GM23338 (cell line): ENCODE measurements around the gene CYB561D2. TPM values are rescaled to one million over a fixed set of nuclear protein-coding genes. Genes with fewer than 3 reads are reported as not detected.
A peak's percentile ranks its signal among the peaks of the same experiment; 100 is the strongest.

Source experiments
- ATAC-seq: fragments of 200-7000 bp; cut with Tn5 transposase; 3 replicates; pipeline ENCODE4 v1.9.1; 2020
- DNase-seq: peaks from one replicate; pipeline ENCODE4 v3.0.0-alpha.2; 2015; ENCODE audit warnings: low spot score
- H2AFZ ChIP-seq: fragments of 200-600 bp; sonication (generic); 2 replicates; pipeline ENCODE4 v1.8.0; 2016; ENCODE audit warnings: antibody characterized with exemption, mild to moderate bottlenecking, moderate library complexity
- H3F3A ChIP-seq: fragments of 200-600 bp; sonication (generic); replicated peaks from 2 replicates; pipeline ENCODE4 v1.8.0; 2017; ENCODE audit warnings: antibody characterized with exemption, mixed run types, low read depth
- H3K27ac ChIP-seq: fragments of 200-600 bp; sonication (generic); 2 replicates; pipeline ENCODE4 v1.6.1; 2016; ENCODE audit warnings: low read depth
- H3K27me3 ChIP-seq: fragments of 200-600 bp; sonication (generic); 2 replicates; pipeline ENCODE4 v1.8.0; 2016; ENCODE audit warnings: mild to moderate bottlenecking, mixed run types, moderate library complexity; ENCODE audit not compliant: insufficient read depth
- H3K36me3 ChIP-seq: fragments of 200-600 bp; sonication (generic); 2 replicates; pipeline ENCODE4 v1.8.0; 2016; ENCODE audit warnings: mild to moderate bottlenecking; ENCODE audit not compliant: insufficient read depth
- H3K4me1 ChIP-seq: fragments of 200-600 bp; sonication (generic); 2 replicates; pipeline ENCODE4 v1.8.0; 2016; ENCODE audit warnings: mild to moderate bottlenecking, moderate library complexity; ENCODE audit not compliant: insufficient read depth
- H3K4me2 ChIP-seq: fragments of 200-600 bp; sonication (generic); 2 replicates; pipeline ENCODE4 v1.7.1; 2017; ENCODE audit warnings: mixed run types
- H3K4me3 ChIP-seq: fragments of 200-600 bp; sonication (generic); 2 replicates; pipeline ENCODE4 v1.6.1; 2016; ENCODE audit warnings: mixed run types
- H3K79me2 ChIP-seq: fragments of 200-600 bp; sonication (generic); replicated peaks from 2 replicates; pipeline ENCODE4 v1.8.0; 2017; ENCODE audit warnings: mild to moderate bottlenecking; ENCODE audit not compliant: insufficient read depth
- H3K9me2 ChIP-seq: fragments of 200-600 bp; sonication (generic); 2 replicates; pipeline ENCODE4 v1.8.0; 2017; ENCODE audit not compliant: insufficient read depth
- H4K20me1 ChIP-seq: fragments of 200-600 bp; sonication (generic); replicated peaks from 2 replicates; pipeline ENCODE4 v1.8.0; 2017; ENCODE audit warnings: mild to moderate bottlenecking; ENCODE audit not compliant: insufficient read depth
- H3K27ac Mint-ChIP-seq: 2 replicates; pipeline ENCODE4 v1.8.0; 2020; ENCODE audit warnings: inconsistent platforms, mild to moderate bottlenecking, moderate library complexity, mixed read lengths
- H3K27me3 Mint-ChIP-seq: 3 replicates; pipeline ENCODE4 v1.8.0; 2022; ENCODE audit warnings: low read depth, mild to moderate bottlenecking, moderate library complexity, mixed read lengths, inconsistent platforms; ENCODE audit not compliant: insufficient read depth, poor library complexity
- H3K36me3 Mint-ChIP-seq: 3 replicates; pipeline ENCODE4 v1.8.0; 2021; ENCODE audit warnings: low read depth, mild to moderate bottlenecking, inconsistent platforms, moderate library complexity, mixed read lengths
- H3K4me1 Mint-ChIP-seq: 3 replicates; pipeline ENCODE4 v1.8.0; 2020; ENCODE audit warnings: mild to moderate bottlenecking, inconsistent platforms, mixed read lengths
- H3K4me3 Mint-ChIP-seq: 3 replicates; pipeline ENCODE4 v1.8.0; 2021; ENCODE audit warnings: moderate library complexity, mild to moderate bottlenecking, inconsistent platforms, mixed read lengths
- H3K9me3 Mint-ChIP-seq: 3 replicates; pipeline ENCODE4 v1.8.0; 2020; ENCODE audit warnings: moderate library complexity, mild to moderate bottlenecking, inconsistent platforms, mixed read lengths
- CREB1 ChIP-seq: fragments of 250-450 bp; sonication (Bioruptor Pico); IDR thresholded peaks from 2 replicates; pipeline ENCODE4 v1.5.0; 2020; ENCODE audit warnings: low read depth, mild to moderate bottlenecking, moderate library complexity
- EZH2 ChIP-seq: fragments of 200-600 bp; sonication (generic); IDR thresholded peaks from one replicate; pipeline ENCODE4 v1.8.0; 2017; ENCODE audit warnings: antibody characterized with exemption, mild to moderate bottlenecking, low read depth; ENCODE audit not compliant: unreplicated experiment
- EZH2phosphoT487 ChIP-seq: fragments of 200-600 bp; sonication (generic); IDR thresholded peaks from one replicate; pipeline ENCODE4 v1.8.1; 2018; ENCODE audit warnings: antibody characterized with exemption; ENCODE audit not compliant: unreplicated experiment
- JUNB ChIP-seq: IDR thresholded peaks from one replicate; pipeline ENCODE4 v1.6.1; 2016; ENCODE audit warnings: antibody characterized with exemption; ENCODE audit not compliant: unreplicated experiment
- NANOG ChIP-seq: IDR thresholded peaks from 2 replicates; pipeline ENCODE4 v1.6.1; 2016; ENCODE audit warnings: antibody characterized with exemption, borderline replicate concordance
- POLR2AphosphoS5 ChIP-seq: IDR thresholded peaks from 2 replicates; pipeline ENCODE4 v1.6.1; 2016; ENCODE audit warnings: antibody characterized with exemption, low read depth
- STAT1 ChIP-seq: IDR thresholded peaks from one replicate; pipeline ENCODE4 v1.6.1; 2016; ENCODE audit warnings: antibody characterized with exemption; ENCODE audit not compliant: unreplicated experiment
- ZNF114 ChIP-seq: fragments of 250-450 bp; sonication (Bioruptor Pico); IDR thresholded peaks from 2 replicates; pipeline ENCODE4 v1.5.0; 2020; ENCODE audit warnings: mild to moderate bottlenecking, moderate library complexity
- ZNF331 ChIP-seq: fragments of 250-450 bp; sonication (Bioruptor Pico); IDR thresholded peaks from 2 replicates; pipeline ENCODE4 v1.5.0; 2020; ENCODE audit warnings: low read depth, mild to moderate bottlenecking, moderate library complexity
- polyA plus RNA-seq: library from polyadenylated mRNA; unstranded; fragments of >200 nt; fragmentation: Nextera tagmentation; extraction: Ambion mirVana; gene quantifications from 2 replicates; pipeline ENCODE4 v1.2.1, GENCODE V29; 2016
- total RNA-seq: library from RNA; depleted of rRNA; stranded (reverse); fragments of >200 nt; shearing (Covaris generic); gene quantifications from 2 replicates; pipeline ENCODE4 v1.2.3, GENCODE V29; 2014
- TF ChIP-seq, protein P1 (sequence below): fragments of 250-450 bp; sonication (Bioruptor Pico); IDR thresholded peaks from 2 replicates; pipeline ENCODE4 v1.5.0; 2020; ENCODE audit warnings: mild to moderate bottlenecking, moderate library complexity
- TF ChIP-seq, protein P2 (sequence below), 2 experiments: fragments of 200-600 bp in 1 of 2; sonication (generic) in 1 of 2; conservative IDR thresholded peaks; 2 replicates each; pipeline versions ENCODE4 v1.5.1 to v1.6.1; 2016 to 2017; ENCODE audit warnings: antibody characterized with exemption in 2 of 2, low read depth in 2 of 2, mild to moderate bottlenecking in 2 of 2, moderate library complexity in 1 of 2
- TF ChIP-seq, protein P3 (sequence below): IDR thresholded peaks from 2 replicates; pipeline ENCODE4 v1.6.1; 2016; ENCODE audit warnings: antibody characterized with exemption
- TF ChIP-seq, protein P4 (sequence below): IDR thresholded peaks from one replicate; pipeline ENCODE4 v1.6.1; 2018; ENCODE audit warnings: antibody characterized with exemption; ENCODE audit not compliant: unreplicated experiment

CYB561D2 gene
- total and polyA plus RNA-seq, 2 experiments from 2014 or later = 10.1 to 18.2 TPM

DNA sequence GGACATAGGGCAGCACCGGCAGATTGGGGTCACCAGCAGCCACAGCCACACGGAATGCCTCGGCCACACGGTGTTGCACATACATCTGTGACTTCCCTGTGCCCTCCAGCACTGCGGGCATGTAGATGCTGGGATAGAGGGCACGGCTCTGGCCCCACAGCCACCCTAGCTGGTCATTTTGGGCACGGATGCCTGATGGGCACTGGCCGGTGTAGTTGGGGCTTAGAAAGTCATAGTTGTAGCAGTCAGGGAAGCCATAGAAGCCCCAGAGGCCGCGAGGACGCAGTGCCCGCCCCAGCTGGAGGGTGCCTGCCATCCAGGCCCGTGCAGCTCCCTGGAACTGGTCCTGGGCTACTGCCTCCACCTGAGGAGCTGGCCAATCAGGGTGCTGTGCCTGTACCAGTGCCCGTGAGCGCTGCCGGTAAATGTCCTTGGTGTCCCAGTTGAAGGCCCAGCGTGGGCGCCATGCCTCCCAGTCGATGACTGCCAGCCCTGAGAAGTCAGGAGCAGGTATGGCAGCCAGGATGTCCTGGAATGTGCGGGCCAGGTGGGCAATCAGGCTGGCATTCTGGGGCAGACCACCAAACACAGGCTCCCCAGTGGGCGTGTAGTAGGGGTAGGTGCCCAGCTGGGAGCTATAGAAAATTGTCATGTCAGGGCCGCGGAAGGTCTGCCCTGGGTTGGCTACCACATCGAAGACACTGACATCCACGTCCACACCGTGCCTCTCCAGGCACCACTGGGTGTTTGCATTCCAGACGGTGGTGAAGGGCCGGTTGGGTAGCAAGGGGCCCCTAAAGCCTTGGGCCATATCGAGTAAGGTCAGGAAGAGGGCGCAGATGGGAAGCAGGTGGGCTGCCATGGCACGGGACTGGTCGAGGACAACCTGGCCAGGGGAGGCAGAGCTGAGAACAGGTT lies 48.3 kb upstream of the CYB561D2 start:
- H3K27ac Mint-ChIP-seq = no peak overlapping the region
- H3F3A ChIP-seq = peaks cover 17% of the 10 kb centered on the region

More for the DNA sequence above, 48.3 kb upstream of the CYB561D2 start:
- no peaks in the 10 kb centered on the region for H3K27me3 ChIP-seq
- TF ChIP-seq, protein P1, sequence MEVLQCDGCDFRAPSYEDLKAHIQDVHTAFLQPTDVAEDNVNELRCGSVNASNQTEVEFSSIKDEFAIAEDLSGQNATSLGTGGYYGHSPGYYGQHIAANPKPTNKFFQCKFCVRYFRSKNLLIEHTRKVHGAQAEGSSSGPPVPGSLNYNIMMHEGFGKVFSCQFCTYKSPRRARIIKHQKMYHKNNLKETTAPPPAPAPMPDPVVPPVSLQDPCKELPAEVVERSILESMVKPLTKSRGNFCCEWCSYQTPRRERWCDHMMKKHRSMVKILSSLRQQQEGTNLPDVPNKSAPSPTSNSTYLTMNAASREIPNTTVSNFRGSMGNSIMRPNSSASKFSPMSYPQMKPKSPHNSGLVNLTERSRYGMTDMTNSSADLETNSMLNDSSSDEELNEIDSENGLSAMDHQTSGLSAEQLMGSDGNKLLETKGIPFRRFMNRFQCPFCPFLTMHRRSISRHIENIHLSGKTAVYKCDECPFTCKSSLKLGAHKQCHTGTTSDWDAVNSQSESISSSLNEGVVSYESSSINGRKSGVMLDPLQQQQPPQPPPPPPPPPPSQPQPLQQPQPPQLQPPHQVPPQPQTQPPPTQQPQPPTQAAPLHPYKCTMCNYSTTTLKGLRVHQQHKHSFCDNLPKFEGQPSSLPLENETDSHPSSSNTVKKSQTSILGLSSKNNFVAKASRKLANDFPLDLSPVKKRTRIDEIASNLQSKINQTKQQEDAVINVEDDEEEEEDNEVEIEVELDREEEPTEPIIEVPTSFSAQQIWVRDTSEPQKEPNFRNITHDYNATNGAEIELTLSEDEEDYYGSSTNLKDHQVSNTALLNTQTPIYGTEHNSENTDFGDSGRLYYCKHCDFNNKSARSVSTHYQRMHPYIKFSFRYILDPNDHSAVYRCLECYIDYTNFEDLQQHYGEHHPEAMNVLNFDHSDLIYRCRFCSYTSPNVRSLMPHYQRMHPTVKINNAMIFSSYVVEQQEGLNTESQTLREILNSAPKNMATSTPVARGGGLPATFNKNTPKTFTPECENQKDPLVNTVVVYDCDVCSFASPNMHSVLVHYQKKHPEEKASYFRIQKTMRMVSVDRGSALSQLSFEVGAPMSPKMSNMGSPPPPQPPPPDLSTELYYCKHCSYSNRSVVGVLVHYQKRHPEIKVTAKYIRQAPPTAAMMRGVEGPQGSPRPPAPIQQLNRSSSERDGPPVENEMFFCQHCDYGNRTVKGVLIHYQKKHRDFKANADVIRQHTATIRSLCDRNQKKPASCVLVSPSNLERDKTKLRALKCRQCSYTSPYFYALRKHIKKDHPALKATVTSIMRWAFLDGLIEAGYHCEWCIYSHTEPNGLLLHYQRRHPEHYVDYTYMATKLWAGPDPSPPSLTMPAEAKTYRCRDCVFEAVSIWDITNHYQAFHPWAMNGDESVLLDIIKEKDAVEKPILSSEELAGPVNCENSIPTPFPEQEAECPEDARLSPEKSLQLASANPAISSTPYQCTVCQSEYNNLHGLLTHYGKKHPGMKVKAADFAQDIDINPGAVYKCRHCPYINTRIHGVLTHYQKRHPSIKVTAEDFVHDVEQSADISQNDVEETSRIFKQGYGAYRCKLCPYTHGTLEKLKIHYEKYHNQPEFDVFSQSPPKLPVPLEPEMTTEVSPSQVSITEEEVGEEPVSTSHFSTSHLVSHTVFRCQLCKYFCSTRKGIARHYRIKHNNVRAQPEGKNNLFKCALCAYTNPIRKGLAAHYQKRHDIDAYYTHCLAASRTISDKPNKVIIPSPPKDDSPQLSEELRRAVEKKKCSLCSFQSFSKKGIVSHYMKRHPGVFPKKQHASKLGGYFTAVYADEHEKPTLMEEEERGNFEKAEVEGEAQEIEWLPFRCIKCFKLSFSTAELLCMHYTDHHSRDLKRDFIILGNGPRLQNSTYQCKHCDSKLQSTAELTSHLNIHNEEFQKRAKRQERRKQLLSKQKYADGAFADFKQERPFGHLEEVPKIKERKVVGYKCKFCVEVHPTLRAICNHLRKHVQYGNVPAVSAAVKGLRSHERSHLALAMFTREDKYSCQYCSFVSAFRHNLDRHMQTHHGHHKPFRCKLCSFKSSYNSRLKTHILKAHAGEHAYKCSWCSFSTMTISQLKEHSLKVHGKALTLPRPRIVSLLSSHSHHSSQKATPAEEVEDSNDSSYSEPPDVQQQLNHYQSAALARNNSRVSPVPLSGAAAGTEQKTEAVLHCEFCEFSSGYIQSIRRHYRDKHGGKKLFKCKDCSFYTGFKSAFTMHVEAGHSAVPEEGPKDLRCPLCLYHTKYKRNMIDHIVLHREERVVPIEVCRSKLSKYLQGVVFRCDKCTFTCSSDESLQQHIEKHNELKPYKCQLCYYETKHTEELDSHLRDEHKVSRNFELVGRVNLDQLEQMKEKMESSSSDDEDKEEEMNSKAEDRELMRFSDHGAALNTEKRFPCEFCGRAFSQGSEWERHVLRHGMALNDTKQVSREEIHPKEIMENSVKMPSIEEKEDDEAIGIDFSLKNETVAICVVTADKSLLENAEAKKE (CRISPR knock-in tag) = no peak
- TF ChIP-seq, protein P2, sequence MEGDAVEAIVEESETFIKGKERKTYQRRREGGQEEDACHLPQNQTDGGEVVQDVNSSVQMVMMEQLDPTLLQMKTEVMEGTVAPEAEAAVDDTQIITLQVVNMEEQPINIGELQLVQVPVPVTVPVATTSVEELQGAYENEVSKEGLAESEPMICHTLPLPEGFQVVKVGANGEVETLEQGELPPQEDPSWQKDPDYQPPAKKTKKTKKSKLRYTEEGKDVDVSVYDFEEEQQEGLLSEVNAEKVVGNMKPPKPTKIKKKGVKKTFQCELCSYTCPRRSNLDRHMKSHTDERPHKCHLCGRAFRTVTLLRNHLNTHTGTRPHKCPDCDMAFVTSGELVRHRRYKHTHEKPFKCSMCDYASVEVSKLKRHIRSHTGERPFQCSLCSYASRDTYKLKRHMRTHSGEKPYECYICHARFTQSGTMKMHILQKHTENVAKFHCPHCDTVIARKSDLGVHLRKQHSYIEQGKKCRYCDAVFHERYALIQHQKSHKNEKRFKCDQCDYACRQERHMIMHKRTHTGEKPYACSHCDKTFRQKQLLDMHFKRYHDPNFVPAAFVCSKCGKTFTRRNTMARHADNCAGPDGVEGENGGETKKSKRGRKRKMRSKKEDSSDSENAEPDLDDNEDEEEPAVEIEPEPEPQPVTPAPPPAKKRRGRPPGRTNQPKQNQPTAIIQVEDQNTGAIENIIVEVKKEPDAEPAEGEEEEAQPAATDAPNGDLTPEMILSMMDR (conservative IDR thresholded peaks at IDR 0.05; ENCODE audit: low read depth in 2 of 2) = no peak
- TF ChIP-seq EZH2phosphoT487 (no peak), CREB1 (no peak), ZNF331 (CRISPR knock-in tag) (no peak), JUNB (no peak), STAT1 (no peak), NANOG (no peak), POLR2AphosphoS5 (no peak), ZNF114 (CRISPR knock-in tag) (no peak), EZH2 (no peak)
- TF ChIP-seq, protein P3, sequence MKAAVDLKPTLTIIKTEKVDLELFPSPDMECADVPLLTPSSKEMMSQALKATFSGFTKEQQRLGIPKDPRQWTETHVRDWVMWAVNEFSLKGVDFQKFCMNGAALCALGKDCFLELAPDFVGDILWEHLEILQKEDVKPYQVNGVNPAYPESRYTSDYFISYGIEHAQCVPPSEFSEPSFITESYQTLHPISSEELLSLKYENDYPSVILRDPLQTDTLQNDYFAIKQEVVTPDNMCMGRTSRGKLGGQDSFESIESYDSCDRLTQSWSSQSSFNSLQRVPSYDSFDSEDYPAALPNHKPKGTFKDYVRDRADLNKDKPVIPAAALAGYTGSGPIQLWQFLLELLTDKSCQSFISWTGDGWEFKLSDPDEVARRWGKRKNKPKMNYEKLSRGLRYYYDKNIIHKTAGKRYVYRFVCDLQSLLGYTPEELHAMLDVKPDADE = no peak
- TF ChIP-seq, protein P4, sequence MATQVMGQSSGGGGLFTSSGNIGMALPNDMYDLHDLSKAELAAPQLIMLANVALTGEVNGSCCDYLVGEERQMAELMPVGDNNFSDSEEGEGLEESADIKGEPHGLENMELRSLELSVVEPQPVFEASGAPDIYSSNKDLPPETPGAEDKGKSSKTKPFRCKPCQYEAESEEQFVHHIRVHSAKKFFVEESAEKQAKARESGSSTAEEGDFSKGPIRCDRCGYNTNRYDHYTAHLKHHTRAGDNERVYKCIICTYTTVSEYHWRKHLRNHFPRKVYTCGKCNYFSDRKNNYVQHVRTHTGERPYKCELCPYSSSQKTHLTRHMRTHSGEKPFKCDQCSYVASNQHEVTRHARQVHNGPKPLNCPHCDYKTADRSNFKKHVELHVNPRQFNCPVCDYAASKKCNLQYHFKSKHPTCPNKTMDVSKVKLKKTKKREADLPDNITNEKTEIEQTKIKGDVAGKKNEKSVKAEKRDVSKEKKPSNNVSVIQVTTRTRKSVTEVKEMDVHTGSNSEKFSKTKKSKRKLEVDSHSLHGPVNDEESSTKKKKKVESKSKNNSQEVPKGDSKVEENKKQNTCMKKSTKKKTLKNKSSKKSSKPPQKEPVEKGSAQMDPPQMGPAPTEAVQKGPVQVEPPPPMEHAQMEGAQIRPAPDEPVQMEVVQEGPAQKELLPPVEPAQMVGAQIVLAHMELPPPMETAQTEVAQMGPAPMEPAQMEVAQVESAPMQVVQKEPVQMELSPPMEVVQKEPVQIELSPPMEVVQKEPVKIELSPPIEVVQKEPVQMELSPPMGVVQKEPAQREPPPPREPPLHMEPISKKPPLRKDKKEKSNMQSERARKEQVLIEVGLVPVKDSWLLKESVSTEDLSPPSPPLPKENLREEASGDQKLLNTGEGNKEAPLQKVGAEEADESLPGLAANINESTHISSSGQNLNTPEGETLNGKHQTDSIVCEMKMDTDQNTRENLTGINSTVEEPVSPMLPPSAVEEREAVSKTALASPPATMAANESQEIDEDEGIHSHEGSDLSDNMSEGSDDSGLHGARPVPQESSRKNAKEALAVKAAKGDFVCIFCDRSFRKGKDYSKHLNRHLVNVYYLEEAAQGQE = no peak
- Mint-ChIP-seq H3K27me3 (peaks cover 21% of the 10 kb centered on the region), H3K4me1 (peaks cover 22% of the 10 kb centered on the region), H3K9me3 (peaks cover 23% of the 10 kb centered on the region), H3K36me3 (peaks cover 12% of the 10 kb centered on the region; the same call in 1 of the 3 replicates), H3K4me3 (no peak overlapping the region; the same call in 2 of the 3 replicates)
- no peaks in the 10 kb centered on the region for H3K79me2 ChIP-seq
- ATAC-seq = no peak
- peak overlapping the region; percentile 74 for H3K4me2 ChIP-seq
- H3K4me3 ChIP-seq = no peak overlapping the region; the same call in 1 of the 2 replicates
- DNase-seq = no peak
- H4K20me1 ChIP-seq = no peaks in the 10 kb centered on the region
- H3K36me3 ChIP-seq = no peaks in the 10 kb centered on the region
- H3K4me1 ChIP-seq = peaks cover 25% of the 10 kb centered on the region
- H3K27ac ChIP-seq = no peak overlapping the region
- no peak overlapping the region for H2AFZ ChIP-seq
- no peaks in the 10 kb centered on the region for H3K9me2 ChIP-seq
